Endothelial cell of umbilical vein (primary cell): ENCODE data around the gene PHTF1.

ENCODE experiments used
- GATA2 ChIP-seq: IDR thresholded peaks from 2 replicates; pipeline ENCODE4 v1.7.0; 2011; ENCODE audit warnings: low read depth, mild to moderate bottlenecking, moderate library complexity, mixed read lengths, low read length; ENCODE audit not compliant: insufficient read length, insufficient read depth
- MAX ChIP-seq: IDR thresholded peaks from 2 replicates; pipeline ENCODE4 v1.6.1; 2011; ENCODE audit not compliant: insufficient read depth, insufficient read length
- POLR2A ChIP-seq: IDR thresholded peaks from 2 replicates; pipeline ENCODE4 v1.6.1; 2012; ENCODE audit warnings: low read depth, mild to moderate bottlenecking, control low read depth, low read length

DNA sequence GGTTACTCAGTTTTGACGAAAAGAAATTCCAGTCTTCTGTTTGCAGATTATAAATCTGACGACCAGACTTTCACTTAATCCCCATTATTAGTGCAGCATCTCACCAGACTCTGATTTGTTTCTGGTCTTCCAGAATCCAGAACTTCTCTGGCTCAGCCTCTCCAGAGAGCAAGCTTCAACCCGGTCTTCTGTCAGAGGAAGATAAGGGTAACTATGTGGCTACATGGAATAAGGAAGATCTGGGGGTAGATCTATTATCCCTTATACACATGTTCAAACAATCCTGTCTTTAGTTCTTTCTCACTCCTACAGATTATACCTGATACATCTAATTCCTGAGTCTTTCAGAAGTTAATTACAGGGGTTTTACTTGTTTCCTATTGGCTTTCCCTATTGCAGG is 9.9 kb downstream of the PHTF1 start:
- TF ChIP-seq GATA2 (no peak), POLR2A (no peak), MAX (no peak)
